HG03354 (cell line): Measurements from ENCODE around the gene LYRM4.

Experiments
- ATAC-seq: cut with Tn5 transposase; IDR thresholded peaks from one replicate; pipeline ENCODE4 v1.9.1; 2021; ENCODE audit warnings: mild to moderate bottlenecking; ENCODE audit not compliant: unreplicated experiment, poor library complexity, severe bottlenecking

LYRM4 gene

DNA sequence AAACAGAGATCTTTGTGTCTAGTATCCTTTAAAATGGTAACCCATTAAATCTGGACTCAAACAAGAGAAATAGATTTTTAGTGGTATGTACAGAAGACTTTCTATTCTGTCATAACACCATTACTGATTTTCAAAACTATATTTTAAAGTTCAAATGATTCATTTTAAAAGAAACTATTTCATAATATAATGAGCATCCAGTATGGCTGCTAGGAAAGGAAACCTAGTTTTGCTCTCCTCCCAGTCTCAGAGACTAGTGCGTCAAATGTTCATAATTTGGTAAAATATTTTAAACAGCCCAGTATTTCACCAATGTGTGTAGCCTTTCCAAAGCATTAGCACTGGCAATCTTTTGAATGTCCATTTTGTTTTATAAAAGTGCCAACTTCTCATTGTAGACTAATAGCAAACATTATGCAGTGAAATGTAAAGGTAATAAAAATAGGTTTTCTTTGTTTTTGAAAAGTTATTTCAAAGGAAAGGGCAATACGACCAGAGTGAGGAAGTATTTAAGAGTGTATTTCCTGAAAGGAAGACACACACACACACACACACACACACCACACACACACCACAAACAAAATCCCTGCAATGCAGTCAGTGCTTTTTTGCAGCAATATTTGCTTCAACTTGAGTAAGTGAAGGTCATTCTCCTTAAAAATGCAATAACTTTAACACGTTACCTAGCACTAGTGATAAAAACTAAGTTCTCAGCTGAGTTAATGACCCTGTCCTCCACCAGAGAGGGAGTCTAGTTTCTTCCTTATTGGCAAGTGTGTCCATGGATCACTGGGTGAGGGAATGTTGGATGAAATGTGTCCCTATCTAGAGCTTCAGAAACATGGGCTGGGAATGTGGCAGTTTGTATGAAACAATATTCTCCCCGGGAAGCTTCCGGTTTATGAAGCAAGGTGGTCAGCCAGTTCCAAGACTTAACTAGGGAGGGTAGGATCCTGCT is 171.0 kb downstream of the LYRM4 start:
- ATAC-seq: no peak

DNA sequence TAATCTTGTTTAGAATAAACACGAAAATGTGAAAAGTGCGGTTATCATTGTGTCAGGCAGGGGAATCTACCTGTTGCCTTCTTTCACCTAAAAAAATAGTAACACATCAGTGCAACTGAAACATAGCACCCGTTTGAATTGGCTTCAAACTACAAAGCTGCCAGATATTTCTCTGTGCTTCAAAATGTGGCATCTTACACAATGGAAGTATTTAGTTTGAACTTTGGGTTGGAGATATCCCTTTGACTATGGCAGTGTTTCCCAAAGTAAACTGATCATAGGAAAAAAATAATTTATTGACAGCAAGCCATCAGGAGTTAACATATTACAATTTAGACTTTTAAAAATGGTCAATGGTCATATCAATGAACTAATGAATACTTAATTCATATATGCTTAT is 172.0 kb downstream of the LYRM4 start:
- ATAC-seq: no peak

DNA sequence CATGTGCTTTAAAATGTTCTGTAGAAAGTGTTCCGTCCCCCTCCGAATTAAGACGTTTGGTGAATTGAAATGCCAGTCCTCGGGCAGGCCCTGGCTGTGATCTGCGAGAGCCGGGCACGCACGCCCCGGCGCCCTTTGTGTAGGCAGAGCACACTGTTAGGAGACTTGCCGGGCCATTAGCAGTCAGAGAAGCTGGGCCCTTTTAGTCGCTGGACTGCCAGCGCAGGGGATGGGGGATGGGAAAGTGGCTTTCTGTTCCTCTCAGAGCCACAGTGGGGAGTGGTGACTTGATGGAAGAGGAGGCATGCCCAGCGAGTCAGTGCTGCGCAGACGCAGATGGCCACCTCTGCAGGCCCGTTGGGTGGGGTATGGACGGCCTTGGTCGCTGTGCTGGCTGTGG is 173.4 kb downstream of the LYRM4 start:
- ATAC-seq: no peak

DNA sequence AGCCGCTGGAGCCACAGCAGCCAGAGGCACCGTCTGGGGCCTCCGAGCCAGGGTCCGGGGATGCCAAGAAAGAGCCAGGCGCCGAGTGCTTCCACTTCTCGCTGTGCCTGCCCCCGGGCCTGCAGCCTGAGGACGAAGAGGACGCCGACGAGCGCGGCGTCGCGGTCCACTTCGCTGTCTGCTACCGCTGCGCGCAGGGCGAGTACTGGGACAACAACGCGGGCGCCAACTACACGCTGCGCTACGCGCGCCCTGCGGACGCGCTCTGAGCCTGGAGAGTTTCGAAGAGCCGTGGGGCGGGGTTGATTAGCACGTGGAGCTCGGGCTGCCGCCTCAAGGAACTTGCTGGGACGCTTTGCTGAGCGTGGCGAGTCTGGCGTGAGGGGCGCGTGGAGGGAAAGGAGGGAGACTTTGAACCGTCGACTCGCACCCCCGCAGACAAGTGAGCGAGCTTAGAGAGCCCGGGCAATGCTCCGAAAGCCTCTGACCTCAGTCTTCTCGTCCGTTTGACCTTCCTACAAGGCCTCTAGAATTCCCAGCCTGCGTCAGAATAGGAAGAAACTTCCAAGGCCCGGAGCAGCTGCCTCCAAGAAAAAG is 174.4 kb downstream of the LYRM4 start:
- ATAC-seq: no peak

DNA sequence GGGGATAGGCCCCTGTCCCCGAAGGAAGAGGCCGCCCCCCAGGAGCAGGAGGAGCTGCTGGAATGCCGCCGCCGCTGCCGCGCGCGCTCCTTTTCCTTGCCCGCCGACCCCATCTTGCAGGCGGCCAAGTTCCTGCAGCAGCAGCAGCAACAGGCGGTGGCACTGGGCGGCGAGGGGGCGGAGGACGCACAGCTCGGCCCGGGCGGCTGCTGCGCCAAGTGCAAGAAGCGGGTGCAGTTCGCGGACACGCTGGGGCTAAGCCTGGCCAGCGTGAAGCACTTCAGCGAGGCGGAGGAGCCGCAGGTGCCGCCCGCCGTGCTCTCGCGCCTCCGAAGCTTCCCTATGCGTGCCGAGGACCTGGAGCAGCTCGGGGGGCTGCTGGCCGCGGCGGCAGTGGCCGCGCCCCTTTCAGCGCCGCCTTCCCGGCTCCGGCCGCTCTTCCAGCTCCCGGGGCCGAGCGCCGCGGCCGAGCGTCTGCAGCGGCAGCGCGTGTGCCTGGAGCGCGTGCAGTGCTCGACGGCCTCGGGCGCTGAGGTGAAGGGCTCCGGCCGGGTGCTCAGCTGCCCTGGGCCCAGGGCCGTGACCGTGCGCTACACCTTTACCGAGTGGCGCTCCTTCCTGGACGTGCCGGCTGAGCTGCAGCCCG is 175.0 kb downstream of the LYRM4 start:
- peak; percentile 41 for ATAC-seq

DNA sequence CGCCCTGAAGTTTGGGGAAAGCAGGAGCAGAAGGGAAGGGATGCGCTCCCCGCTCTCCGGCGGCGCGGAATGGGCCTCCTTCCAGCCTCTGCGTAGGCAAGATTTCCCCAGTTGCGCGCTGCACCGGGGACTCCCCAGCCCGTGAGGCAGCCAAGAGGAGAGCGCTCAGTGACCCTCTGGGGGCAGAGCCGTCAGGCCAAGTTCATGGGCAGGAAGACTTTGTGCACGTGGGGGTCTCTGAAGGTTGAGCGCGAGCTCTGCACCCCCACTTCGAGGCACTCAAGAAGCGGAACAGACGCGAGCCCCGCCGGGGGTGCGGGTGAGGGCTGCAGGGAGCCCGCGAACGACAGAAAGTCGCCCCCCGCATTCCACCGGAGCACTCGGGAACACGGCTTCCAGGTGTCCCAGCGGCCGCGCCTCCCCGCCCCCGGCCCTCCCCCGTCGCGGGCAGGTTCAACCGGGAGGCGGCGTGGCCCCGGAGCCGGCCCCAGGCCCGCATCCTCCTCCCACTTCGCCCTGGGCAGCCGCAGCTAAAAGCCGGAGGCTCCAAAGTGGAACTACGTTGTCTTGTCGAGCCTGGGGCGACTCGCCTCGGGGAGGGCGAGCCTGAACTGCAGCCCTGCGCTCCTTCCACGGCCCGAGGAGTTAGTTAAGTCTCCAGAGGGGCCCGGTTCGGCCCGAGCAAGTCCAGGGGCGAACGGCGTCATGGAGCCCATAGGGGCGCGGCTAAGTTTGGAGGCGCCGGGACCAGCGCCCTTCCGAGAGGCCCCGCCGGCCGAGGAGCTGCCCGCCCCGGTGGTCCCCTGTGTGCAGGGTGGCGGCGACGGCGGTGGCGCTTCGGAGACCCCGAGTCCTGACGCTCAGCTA is 175.7 kb downstream of the LYRM4 start, which contains the start of gene PPP1R3G:
Gene PPP1R3G, plus strand, starts transcription at position 561 of the 867 bp plus-strand sequence. Its CDS starts 145 bp downstream, at position 706.
- ATAC-seq: peak; percentile 59

DNA sequence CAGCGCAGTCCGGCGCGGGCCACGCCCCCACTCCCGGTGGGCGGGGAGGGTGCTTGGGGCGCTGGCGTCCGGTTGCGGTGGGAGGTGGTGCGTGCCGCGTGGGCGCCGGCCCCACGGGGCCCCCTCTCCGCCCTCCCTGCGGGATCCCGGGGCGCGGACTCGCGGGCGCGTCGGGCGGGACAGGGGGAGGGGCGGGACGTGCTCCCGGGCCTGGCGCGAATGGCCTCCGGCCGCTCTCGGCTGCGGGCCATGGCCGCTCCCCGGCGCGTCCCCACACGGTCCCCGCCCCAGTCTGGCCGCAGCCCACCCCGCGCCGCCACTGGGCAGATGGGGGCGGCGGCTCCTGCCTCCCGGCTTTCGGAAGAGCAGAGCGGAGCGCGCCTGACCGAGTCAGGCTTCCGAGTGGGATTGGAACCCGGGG is 176.4 kb downstream of the LYRM4 start:
- ATAC-seq: peak; percentile 24

DNA sequence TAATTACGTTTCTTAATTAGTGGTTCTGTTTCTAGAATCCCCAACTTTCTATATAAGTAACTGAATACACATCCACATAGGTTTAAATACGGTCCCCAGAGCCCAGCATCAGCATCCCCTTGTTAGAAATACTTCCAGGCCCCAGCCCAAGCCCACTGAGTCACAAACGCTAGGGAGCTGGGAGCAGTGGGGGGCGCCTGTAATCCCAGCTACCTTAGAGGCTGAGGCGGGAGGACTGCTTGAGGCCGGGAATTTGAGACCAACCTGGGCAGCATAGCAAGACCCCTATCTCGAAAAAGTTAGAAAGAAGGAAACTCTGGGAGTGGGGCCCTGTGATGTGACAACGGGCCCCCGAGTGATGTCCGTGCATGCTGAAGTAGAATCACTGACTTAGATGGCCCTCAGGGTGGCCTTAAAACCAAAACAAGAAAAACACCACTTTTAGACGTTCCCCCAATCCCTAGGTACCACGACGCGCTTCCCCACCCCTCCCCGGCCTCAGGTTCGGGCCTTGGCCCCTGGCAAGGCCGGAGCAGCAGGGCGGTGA is 176.9 kb downstream of the LYRM4 start:
- no peak for ATAC-seq

DNA sequence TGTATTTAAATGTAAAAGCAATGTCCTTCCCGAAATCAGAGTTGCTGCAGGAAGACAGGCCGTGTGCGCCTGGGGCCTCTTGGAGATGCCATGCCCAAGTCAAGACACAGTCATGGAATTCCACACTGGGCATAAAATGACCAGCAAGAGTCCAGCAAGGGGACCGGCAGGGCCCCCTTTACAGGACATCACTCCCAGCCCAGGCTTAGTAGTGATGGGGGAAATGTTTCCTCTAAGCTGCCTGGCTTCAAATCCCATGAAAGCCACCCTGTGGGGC is 177.5 kb downstream of the LYRM4 start:
- ATAC-seq: no peak

DNA sequence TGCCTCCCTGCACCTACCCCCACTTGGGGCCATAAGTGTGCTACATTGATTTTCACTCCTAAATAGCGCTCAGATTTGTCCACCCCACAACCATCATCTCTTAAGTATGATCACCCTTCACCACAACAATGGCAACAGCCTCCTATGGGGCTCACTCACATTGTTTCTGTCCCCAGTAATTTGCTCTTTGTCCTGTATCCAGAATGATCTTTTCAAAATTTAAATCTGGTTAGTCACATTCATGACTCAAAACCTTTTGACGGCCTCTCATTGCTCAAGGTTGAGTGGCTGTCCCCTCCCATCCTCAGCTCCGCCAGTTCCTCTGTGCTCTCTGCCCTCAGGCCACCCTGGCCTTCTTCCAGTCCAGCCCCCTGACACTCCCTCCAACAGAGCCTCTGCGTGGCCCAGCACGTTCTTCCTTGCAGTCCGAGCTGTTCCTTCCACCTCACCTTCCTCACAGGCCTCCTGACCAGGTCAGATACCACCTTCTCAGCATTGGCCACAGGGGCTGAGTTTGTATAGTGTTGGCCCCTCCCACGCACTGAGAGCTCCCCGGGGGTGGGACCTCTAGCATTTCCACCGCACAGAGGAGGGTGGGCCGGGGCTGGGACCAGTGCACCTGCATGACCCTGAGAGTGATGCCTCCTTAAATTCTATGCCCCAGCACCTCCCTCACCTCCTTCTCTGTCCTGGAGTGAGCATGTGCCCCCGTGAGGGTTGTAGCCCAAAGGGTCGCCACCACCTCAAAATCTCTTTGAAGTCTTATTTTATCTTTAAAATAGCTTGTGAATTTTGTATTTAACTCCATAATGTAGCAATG is 178.1 kb downstream of the LYRM4 start:
- no peak for ATAC-seq

DNA sequence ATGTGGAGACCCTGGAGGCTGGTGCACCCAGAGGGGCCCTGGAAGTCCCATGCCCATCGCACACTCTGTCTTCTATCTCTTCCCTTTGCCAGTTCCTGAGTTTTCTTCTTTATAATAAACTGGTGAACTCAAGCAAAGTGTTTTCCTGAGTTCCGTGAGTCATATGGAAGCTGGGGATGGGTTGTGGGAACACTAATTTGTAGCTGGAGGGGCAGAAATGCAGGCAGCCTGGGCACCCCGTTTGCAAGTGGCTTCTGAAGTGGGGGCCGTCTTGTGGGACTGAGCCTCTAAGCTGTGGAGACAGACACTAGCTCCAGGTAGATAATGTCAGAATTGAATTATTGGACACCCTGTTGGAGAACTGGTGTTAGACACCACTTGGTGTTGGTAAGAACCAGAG is 178.8 kb downstream of the LYRM4 start:
- ATAC-seq: no peak

DNA sequence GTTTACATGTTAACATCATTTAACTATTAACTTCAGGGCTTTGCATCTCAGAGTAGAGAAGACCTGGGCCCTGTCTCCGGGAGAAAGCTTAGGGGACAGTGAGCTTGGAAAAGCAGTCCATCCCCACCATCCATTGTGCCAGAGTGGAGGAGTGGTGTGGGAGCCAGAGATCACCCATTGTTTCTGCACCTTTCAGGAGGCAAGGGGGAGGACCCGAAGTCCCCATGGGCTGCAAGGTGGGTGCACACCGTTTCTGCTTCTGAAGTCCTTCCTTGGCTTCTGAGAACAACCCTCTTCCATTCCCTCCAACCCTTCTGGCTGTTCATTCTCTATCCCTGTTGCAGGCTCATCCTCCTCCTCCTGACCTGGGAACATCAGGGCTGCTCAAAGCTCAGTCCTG is 179.6 kb downstream of the LYRM4 start:
- no peak for ATAC-seq

DNA sequence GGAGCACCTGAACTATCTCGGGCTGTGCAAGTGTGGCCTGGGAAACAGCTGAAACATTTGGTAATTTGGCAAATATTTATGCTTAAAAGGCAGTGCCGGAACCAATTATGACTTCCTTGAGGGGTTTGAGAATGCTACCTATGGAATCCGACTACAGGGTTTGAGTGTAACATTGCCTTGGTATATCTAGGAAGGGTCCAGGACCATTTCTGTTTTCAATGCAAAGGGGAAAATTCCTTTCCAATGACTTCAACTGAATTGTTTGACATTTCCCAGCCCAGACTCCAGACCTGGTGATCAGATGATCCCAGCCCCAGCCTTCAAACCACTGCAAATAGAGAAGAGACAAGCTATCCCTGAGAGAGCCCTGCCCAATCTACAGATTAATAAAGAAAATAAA is 180.2 kb downstream of the LYRM4 start:
- ATAC-seq: no peak

DNA sequence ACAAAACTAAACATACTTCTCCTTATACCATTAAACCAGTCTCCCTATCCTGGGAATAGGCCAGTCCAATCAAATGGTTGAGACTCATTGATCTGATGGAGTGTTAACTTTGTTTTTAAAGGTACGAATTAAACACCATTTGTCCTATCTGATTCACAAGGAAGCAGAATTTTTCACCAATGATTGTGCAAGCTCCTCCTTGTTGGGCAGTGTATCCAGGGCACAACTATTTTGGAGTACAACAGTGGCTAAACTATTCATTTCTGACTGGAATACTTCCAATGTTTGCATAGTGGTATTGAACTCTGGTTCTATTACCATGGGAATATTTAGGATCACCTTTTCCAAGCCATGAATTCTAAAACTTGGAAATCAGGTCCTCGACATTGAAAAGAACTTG is 181.1 kb downstream of the LYRM4 start:
- ATAC-seq: no peak

DNA sequence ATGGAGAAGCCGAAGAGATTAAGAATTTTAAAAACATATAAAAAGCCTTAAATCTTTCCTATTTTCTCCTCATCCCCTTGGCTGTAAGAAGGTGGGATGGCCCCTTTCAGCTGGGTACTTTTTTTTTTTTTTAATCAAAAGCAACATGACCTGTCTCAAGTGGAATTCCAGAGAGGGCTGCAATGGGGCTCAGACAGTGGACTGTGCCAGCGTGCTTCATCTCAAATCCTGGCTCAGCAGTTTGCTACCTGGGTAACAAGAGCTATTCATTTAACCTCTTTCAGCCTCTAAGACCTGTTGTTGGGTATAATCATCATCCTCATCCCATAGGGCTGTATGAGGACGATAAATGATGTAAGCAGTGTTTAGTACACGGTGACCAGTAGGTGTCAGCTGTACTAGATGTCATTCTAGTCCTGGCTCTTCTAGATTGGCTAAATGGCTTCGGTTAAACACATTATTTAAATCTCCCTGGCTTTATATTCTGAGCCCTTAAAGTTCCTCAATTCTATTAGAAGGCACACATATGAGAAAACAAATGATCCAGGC is 182.6 kb downstream of the LYRM4 start:
- peak; percentile 74 for ATAC-seq

DNA sequence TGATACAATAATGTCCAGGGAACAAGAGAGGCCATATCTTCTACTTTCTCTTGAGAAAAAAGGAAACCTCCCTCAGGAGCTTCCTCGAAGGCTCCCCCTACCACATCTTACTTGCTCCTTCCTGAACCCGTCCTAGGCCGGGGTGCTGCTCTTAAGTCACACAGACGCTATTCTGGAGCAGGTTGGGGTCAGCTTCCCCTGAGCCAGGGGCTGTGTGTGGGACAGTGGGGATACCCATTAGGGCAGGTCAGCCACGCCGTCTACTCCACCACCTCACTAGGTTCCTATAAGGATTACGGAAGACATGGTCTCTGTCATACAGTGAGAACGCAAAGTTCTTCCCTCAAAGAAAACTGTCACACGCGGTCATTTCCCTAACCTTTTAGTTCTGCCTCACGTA is 183.8 kb downstream of the LYRM4 start:
- no peak for ATAC-seq

DNA sequence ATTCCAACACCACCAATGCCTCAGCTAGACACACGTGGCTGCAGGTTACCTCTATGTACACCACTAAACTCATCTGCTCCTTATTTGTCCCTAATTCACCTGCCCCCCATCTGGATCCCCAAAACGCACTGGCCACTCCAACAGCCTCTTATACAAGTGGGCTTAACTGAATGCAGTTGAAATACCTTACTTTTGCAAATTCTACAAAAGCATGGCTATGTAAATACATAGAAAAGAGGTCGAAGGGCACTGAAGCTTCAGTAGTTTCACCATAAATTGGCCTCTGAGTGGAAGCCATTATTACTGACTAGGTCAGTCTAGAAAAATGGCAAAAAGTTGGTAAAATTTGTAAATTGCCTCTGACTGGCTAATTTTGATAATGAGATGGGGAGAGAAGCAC is 186.8 kb downstream of the LYRM4 start:
- ATAC-seq: no peak

DNA sequence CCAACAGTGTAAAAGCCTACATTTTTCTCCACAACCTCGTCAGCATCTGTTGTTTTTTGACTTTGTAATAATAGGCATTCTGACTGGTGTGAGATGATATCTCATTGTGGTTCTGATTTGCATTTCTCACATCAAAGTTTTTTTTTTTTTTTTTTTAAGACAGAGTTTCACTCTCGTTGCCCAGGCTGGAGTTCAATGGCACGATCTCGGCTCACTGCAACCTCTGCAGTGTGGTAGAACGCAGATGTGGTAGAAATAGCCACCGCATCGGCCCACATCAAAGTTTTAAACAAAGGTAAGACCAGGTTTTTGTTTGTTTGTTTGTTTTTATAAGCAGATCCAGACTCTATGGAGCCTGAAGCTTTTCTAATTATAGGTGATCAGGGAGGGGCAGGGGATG is 188.3 kb downstream of the LYRM4 start:
- ATAC-seq: no peak

DNA sequence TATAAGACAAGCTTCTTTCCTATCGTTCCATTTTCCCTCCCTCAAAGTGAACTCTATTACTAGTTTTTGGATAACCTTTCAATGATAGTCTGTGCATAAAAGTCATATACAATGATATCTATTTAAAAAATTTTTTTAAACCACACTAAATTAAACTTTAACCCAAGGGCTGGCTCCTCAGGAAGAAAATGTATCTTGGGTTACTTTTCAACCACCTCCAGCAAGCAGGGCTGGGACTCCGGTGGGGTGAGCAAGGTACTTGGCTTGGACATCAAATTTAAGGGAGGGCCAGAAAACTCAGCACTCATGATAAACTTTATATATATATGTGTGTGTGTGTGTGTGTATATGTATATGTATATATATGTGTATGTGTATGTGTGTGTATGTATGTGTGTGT is 189.5 kb downstream of the LYRM4 start:
- no peak for ATAC-seq
